HL-60/S4 (cell line): ENCODE data around the gene ELANE.
"Not testable (repeated sequence)": the region's sequence is repeated elsewhere in the genome, so short reads cannot be mapped to it uniquely, and the experiment has no call there.

Experiments used
- in situ Hi-C: fragments of 300-500 bp; cut with MboI; formaldehyde crosslinking; loops from 2 replicates; pipeline ENCODE4 v1.14.3; 2022; ENCODE audit warnings: low sequenced_read_pairs

The ELANE gene

DNA sequence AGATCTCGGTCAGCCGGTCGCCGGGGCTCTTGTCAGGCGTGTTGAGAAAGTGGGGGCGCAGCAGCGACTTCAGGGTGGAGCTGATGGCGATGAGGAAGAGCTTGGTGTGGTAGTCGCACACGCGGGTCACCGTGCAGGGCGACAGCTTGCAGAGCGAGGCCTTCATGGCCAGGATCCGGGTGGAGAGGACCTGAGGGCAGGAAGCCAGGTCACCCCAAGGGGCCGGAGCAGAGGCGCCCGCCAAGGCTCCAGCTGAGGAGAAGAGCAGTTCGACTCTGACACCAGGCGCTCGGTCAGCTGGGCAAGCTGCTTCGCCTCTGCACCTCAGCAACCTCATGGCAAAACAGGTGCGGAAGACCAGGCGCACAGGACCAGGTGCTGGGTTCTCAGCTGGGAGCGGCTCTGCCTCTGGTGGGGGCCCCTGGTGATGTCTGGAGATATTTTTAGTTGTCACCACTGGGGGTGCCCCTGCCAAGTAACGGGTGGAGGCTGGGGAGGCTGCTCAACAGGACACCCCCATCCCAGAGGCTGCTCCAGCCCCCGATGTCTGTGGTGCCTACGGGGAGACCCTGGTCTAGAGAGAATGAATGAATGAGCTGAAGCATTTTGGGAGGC, 23.3 kb downstream of the ELANE start:
- in situ Hi-C loops: no loop called here

DNA sequence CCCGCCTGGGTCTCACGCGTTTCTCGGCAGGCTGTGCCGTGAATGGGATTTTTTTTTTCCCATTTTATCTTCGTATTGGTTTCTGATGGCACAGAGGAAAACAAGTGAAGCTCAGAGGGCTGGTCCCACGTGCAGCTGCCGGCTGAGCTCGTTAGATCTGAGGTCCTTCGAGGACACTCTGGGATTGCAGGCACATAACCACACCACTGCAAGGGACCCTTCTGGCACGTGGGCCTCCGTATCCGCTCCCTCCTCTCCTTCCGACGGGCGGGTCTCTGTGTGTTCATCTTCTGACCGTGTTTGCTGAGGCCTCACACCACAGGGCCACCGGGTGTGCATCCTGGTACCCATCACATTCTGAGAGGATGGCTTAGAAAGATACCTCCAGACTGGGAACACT, 24.0 kb downstream of the ELANE start:
- in situ Hi-C loops: no loop called here

DNA sequence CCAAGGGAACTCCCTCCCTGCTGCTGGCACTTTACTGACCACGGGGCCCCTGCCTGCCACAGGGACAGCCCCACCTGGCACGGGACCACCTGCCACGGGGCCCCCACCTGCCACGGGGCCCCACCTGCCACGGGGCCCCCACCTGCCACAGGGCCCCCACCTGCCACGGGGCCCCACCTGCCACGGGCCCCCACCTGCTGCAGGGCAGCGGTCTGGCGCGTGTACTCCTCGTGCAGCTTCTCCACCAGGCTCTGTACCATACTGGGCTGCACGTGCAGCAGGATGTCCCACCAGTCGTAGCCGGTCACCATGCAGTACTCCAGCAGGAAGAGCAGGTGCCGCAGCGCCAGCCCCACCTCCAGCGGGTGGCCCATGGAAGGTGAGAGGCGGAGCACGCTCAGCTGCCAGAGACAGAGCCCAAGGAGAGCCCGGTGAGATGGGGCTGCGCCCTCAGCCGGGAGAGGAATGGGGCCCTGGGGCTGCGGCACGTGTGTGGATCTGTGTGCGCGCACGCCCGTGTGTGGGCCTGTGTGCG, 24.7 kb downstream of the ELANE start:
- in situ Hi-C loops: no loop called here

DNA sequence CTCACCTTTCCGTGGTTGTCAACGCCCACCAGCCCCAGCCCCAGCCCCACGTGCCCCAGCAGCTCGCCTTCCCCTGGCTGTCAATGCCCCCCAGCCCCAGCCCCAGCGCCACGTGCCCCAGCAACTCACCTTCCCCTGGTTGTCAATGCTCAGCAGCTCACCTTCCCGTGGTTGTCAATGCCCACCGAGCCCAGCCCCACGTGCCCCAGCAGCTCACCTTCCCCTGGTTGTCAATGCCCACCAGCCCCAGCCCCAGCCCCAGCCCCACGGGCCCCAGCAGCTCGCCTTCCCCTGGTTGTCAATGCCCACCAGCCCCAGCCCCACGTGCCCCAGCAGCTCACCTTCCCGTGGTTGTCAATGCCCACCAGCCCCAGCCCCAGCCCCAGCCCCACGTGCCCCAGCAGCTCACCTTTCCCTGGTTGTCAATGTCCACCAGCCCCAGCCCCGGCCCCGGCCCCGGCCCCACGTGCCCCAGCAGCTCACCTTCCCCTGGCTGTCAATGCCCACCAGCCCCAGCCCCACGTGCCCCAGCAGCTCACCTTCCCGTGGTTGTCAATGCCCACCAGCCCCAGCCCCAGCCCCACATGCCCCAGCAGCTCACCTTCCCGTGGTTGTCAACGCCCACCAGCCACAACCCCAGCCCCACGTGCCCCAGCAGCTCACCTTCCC, 26.0 kb downstream of the ELANE start:
- in situ Hi-C loops: not testable (repeated sequence)

DNA sequence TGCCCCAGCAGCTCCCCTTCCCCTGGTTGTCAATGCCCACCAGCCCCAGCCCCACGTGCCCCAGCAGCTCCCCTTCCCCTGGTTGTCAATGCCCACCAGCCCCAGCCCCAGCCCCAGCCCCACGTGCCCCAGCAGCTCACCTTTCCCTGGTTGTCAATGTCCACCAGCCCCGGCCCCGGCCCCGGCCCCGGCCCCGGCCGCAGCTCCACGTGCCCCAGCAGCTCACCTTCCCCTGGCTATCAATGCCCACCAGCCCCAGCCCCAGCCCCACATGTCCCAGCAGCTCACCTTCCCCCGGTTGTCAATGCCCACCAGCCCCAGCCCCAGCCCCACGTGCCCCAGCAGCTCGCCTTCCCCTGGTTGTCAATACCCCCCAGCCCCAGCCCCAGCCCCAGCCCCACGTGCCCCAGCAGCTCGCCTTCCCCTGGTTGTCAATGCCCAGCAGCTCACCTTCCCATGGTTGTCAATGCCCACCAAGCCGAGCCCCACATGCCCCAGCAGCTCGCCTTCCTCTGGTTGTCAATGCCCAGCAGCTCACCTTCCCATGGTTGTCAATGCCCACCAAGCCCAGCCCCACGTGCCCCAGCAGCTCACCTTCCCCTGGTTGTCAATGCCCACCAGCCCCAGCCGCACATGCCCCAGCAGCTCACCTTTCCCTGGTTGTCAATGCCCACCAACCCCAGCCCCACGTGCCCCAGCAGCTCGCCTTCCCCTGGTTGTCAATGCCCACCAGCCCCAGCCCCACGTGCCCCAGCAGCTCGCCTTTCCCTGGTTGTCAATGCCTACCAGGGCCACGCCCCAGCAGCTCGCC, 26.9 kb downstream of the ELANE start:
- in situ Hi-C loops: not testable (repeated sequence)

DNA sequence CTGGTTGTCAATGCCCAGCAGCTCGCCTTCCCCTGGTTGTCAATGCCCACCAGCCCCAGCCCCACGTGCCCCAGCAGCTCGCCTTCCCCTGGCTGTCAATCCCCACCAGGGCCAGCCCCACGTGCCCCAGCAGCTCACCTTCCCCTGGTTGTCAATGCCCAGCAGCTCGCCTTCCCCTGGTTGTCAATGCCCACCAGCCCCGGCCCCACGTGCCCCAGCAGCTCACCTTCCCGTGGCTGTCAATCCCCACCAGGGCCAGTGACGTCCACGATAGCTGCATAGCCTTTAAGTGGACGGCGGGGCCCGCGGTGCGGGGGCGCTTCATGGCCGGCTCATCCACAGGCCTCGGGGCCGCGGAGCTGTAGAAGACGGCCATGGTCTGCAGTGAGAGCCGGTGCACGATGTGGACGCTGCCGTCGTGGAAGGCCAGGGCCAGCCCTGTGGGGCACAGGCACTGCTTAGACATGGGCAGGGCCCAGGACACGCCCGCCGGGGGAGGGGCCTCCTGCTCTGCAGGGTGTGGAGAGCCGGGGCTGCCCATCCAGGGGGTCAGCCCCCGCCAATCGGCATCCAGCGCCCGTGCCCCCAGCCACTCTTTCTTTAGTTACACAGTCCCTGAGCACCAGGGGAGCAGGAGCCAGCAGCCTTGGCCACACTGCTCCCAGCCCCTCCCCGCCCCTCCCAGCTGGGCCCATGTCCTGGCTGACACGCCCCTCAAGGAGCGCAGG, 27.8 kb downstream of the ELANE start:
- in situ Hi-C loops: no loop called here

DNA sequence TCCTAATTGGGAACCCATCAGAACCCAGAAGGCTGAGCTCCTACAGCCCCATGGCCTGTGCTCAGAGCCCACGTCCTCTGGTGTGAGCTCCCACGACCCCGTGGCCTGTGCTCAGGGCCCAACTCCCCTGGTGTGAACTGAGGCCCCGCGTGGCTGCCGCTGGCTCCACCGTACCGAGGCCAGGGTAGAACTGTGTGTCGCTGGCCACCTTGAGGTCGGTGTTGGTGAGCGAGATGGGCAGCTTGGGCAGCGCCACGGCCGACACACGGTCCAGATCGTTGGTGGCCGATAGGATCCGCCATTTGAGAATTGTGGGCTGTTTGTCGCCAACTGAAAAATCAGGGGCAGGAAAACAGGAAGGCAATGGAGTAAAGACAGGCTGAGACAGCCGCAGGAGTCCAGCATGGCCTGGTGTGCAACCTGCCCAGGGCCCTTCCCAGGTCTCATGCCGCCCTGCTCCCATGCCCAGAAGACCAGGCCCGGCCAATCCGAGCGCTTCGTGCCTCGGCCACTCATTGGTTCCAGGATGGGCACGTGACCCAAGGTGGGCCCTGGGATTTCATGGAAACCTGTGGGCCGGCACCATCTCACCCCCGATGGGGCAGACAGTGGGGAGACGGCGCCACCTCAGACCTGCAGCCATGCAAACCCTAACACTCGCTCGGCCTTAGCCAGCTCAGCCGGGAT, 29.4 kb downstream of the ELANE start:
- in situ Hi-C loops: no loop called here

DNA sequence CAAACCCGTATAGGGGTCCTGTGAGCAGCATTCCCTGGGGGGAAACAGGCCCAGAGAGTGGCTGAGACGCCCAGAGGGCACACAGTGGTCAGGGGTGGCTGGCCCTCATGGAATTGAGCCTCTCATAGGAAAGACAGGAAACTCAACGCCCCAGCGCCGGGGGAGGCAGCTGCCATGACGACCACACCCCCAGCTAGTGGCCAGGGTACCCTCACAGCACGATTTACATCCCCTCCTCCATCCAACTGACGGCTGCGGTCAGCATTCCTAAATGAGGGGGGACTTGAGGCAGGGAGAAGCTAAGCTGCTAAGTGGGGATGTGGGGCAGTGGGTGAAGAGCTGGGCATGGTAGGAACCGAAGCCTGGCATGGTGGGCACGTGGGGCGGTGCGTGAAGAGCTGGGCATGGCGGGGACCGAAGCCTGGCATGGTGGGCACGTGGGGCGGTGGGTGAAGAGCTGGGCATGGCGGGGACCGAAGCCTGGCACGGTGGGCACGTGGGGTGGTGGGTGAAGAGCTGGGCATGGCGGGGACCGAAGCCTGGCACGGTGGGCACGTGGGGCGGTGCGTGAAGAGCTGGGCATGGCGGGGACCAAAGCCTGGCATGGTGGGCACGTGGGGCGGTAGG, 30.9 kb downstream of the ELANE start:
- in situ Hi-C loops: no loop called here

DNA sequence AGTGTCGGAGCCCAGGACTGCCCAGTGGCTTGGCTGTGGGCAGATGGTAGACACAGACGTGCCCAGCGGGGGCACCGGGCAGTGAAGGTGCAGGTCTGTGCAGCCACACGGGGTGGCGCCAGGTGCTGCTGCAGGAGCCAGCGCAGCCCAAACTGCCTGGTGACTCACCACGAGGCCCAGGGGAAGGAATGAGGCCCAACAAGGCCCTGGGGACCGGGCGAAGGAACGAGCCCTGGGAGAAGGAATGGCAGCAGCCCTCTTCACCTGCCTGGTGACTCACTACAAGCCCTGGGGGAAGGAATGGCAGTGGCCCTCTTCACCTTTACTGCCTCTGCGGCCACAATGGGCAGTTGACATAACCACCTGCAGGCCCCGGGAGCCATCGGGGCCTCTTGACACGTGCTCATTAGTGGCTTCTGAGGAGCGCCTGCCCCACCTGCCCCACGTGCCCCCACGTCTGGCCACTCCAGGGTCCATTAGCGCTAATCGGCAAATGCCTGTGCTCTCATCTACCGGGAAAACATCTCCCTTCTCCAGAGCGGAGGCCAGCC, 31.6 kb downstream of the ELANE start:
- in situ Hi-C loops: no loop called here

DNA sequence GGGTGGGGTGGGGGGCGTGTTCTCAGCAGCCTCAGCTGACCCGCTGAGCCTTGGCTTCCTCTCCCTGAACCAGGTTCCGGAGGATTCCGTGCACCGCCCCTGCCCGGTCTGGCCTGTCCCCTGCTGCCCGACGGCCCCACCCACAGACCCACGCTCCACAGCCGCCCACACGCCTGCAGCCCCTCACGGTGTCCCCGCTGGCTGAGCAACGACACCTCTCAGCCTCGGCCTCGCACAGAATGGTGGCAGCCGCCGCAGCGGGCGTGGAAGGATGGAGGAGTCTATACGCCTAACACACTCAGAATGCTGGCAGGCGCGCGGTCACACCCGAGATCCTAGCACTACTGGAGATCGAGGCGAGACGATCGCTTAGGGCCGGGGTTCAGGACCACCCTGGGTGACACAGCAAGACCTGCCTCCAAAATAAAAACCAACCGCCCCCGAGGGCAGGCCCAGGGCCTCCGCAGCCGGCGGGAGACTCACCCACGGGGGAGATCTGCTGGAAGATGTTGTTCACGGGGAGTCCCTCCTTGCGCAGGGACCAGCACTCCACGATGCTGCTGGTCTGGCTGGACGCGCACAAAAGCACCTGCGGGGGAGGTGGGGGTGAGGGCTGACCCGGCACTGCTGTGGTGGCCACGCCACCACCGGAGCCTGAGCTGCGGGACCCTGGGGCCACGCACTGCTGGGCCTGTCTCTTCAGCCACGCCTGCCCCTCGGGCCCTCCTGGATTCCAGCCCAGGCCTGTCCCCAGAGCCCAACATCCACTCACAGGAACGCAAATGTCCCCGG, 32.5 kb downstream of the ELANE start:
- in situ Hi-C loops: no loop called here

DNA sequence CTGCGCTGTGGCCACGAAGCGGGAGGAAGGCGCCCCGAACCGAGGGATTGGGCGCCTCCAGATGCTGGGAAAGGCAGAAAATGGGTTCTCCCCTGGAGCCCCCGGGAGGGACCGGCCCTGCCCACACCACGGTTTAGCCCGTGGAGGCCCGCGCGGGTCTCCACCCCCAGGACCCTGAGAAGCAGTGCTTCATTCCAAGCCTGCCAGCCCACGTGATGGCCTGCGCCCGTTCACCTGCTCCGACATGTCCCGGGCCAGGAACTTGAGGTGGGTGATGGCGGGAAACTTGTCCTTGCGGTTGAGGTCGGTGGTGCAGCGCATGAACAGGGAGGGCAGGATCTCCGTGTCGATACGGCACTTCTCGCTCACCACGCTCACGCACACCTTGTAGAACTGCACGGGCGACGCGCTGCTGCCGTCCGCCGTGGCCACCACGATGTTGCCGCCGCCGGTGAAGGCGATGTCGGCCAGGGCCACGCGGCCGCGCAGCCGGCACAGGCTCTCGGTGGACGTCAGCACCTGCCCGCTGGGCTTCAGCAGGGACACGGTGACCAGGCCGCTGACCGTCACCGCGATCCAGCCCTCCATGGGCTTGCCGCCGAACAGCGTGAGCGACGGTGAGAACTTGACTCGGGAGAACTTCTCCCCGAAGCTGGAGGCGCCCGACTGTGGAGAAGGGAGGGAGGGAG, 33.6 kb downstream of the ELANE start:
- in situ Hi-C loops: no loop called here

DNA sequence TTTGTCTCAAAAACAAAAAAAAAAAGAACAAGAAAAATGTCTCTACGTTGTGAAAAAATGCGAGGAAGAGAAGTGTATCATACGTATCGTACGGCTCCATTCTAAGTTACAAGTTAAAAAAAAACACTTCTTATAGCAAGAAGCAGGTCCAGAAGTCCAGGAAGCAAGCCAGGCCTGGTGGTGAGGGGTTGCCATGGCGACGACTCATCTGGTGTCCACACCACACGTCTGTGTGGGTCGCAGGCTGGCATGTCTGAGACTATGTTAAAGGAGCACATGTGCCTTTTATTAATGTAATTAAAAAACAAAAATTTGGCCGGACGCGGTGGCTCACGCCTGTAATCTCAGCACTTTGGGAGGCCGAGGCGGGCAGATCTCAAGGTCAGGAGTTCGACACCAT, 35.0 kb downstream of the ELANE start:
- in situ Hi-C loops: no loop called here

DNA sequence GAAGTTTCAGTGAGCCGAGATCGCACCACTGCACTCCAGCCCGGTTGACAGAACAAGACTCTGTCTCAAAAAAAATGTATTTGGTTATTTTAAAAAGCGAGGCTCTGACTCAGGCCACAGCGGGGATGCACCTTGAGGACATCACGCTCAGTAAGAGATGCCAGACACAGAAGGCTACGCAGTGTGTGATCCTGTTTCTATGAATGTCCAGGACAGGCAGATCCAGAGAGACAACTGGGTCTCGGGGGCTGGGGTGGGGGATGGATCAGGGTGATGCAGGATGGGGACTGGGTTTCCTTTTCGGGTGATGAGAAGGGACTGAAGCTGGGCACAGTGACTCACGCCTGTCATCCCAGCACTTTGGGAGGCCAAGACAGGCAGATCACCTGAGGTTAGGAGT, 35.5 kb downstream of the ELANE start:
- in situ Hi-C loops: no loop called here

DNA sequence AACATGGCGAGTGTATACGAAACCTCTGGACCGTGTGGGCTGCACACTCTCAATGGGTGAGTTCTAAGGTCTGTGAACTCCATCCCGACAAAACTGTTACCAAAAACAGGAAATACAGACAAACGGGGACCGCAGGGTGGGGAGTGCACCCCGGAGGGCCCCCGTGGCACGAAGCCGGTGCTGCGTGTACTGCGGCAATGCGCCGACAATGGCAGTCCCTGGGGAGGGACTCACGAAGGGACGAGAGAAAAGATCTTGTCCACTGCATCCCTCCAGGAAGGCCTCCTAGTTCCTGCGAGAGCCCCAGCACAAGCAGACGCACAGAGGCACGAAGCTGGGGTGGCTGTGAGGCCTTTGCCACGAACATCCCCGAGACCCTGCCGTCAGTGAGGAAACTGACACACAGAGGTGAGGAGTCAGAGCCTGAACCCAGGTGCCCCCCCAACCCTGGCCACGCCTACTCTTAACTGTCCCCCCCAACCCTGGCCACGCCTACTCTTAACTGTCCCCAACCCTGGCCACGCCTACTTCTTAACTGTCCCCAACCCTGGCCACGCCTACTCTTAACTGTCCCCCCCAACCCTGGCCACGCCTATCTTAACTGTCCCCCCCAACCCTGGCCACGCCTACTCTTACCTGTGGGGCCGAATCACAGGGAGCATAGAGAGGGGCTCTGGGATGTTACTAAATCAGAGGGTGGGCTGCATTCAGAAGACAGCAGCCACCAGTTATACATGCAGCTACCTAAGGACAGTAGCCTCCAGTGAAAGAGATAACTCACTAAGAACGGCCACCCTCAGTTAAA, 36.7 kb downstream of the ELANE start:
- in situ Hi-C loops: no loop called here

DNA sequence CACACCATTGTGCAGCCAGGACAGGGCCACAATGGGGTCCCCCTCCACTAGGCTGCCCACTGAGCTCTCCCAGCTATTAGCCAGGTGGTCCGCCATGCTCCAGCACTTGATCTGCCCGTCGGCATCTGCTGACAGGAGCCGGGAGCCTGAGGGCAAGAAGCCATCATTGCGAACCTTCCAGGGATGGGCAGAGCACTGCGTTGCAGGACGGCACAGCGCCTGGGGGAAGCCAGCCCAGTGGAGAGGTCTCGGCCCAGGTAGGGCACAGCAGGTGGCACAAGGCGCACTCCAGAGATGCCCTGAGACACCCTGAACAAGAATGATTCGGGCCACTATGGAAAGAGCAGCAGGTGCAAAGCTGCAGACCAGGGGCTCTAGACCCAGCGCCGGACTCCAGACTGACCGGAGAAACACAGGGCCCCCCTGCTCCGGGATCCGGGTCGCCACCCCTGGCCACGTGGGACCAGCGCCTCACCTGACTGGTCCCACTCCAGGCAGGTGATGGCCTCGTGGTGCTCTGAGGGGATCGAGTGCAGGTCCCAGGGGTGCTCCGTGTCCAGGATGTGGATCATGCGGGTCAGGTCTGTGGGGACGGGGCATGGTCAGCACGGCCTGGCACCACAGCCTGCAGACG, 37.7 kb downstream of the ELANE start:
- in situ Hi-C loops: no loop called here

DNA sequence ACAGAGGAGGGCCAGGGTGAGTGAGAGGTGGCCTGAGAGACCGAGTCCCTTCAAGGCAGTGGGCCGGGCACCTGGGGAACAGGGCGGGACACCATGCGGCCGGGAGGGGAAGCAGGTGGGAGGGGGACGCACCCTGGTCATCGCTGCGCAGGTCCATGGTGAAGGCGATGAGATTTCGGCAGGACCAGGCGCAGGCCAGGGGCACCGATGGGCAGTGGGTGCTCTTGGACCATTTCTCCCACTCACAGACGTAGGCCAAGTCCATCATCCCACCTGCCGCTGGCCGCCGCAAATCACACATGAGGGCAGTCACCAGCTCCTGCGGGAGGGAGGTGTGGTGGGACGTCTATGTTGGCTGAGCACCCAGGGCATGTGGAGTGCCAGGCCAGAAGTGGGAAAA, 38.7 kb downstream of the ELANE start:
- in situ Hi-C loops: no loop called here
